NCI-H526 (cell line): ENCODE measurements around the gene RREB1.

Source experiments
- DNase-seq, 2 experiments: peaks; one replicate each; lab custom pipeline; 2025; lab: John Stamatoyannopoulos, UW

Gene RREB1

GRCh38 chr6:7194657-7195056 is 86.9 kb downstream of the RREB1 start:
- DNase-seq: no peak

GRCh38 chr6:7195339-7196018 is 87.7 kb downstream of the RREB1 start:
- no peak for DNase-seq

- no peak for DNase-seq
These were observed 88.2 kb downstream of the RREB1 start for GRCh38 chr6:7196019-7196402.

- no peak for DNase-seq
These were observed 89.0 kb downstream of the RREB1 start for GRCh38 chr6:7196685-7197283.

- DNase-seq: no peak
These were observed 90.0 kb downstream of the RREB1 start for GRCh38 chr6:7197747-7198146.

- no peak for DNase-seq
These were observed 91.4 kb downstream of the RREB1 start for GRCh38 chr6:7198833-7199800.

GRCh38 chr6:7200598-7201443 is 93.1 kb downstream of the RREB1 start:
- peak; percentile 19 to 57 for DNase-seq

GRCh38 chr6:7201444-7201731 is 93.6 kb downstream of the RREB1 start:
- DNase-seq: no peak

GRCh38 chr6:7201732-7202541 is 94.2 kb downstream of the RREB1 start:
- no peak for DNase-seq

- no peak for DNase-seq
These were observed 95.2 kb downstream of the RREB1 start for GRCh38 chr6:7202950-7203349.

- peak; percentile 40 to 76 for DNase-seq
These were observed 96.2 kb downstream of the RREB1 start for GRCh38 chr6:7203939-7204338.

GRCh38 chr6:7204726-7205125 is 97.0 kb downstream of the RREB1 start:
- DNase-seq: no peak

GRCh38 chr6:7207720-7208119 is 100.0 kb downstream of the RREB1 start:
- DNase-seq: no peak

GRCh38 chr6:7213416-7213815 is 105.7 kb downstream of the RREB1 start:
- no peak for DNase-seq

GRCh38 chr6:7214468-7214867 is 106.7 kb downstream of the RREB1 start:
- DNase-seq: no peak

- no peak for DNase-seq
These were observed 107.4 kb downstream of the RREB1 start for GRCh38 chr6:7215131-7215530.

- DNase-seq: no peak
These were observed 108.1 kb downstream of the RREB1 start for GRCh38 chr6:7215798-7216231.

- DNase-seq: no peak
These were observed 109.3 kb downstream of the RREB1 start for GRCh38 chr6:7216941-7217621.

GRCh38 chr6:7218406-7218988 is 110.7 kb downstream of the RREB1 start:
- DNase-seq: no peak

- no peak for DNase-seq
These were observed 111.5 kb downstream of the RREB1 start for GRCh38 chr6:7219310-7219709.
